GM23338 (cell line): ENCODE results near the gene APBB1. TPM values are rescaled to one million over a fixed set of nuclear protein-coding genes. Genes with fewer than 3 reads are reported as not detected.

Experiments used
- ATAC-seq: fragments of 200-7000 bp; cut with Tn5 transposase; 3 replicates; pipeline ENCODE4 v1.9.1; 2020
- DNase-seq: peaks from one replicate; pipeline ENCODE4 v3.0.0-alpha.2; 2015; ENCODE audit warnings: low spot score
- H2AFZ ChIP-seq: fragments of 200-600 bp; sonication (generic); 2 replicates; pipeline ENCODE4 v1.8.0; 2016; ENCODE audit warnings: antibody characterized with exemption, mild to moderate bottlenecking, moderate library complexity
- H3F3A ChIP-seq: fragments of 200-600 bp; sonication (generic); replicated peaks from 2 replicates; pipeline ENCODE4 v1.8.0; 2017; ENCODE audit warnings: antibody characterized with exemption, mixed run types, low read depth
- H3K27ac ChIP-seq: fragments of 200-600 bp; sonication (generic); 2 replicates; pipeline ENCODE4 v1.6.1; 2016; ENCODE audit warnings: low read depth
- H3K27me3 ChIP-seq: fragments of 200-600 bp; sonication (generic); 2 replicates; pipeline ENCODE4 v1.8.0; 2016; ENCODE audit warnings: mild to moderate bottlenecking, mixed run types, moderate library complexity; ENCODE audit not compliant: insufficient read depth
- H3K36me3 ChIP-seq: fragments of 200-600 bp; sonication (generic); 2 replicates; pipeline ENCODE4 v1.8.0; 2016; ENCODE audit warnings: mild to moderate bottlenecking; ENCODE audit not compliant: insufficient read depth
- H3K4me1 ChIP-seq: fragments of 200-600 bp; sonication (generic); 2 replicates; pipeline ENCODE4 v1.8.0; 2016; ENCODE audit warnings: mild to moderate bottlenecking, moderate library complexity; ENCODE audit not compliant: insufficient read depth
- H3K4me2 ChIP-seq: fragments of 200-600 bp; sonication (generic); 2 replicates; pipeline ENCODE4 v1.7.1; 2017; ENCODE audit warnings: mixed run types
- H3K4me3 ChIP-seq: fragments of 200-600 bp; sonication (generic); 2 replicates; pipeline ENCODE4 v1.6.1; 2016; ENCODE audit warnings: mixed run types
- H3K79me2 ChIP-seq: fragments of 200-600 bp; sonication (generic); replicated peaks from 2 replicates; pipeline ENCODE4 v1.8.0; 2017; ENCODE audit warnings: mild to moderate bottlenecking; ENCODE audit not compliant: insufficient read depth
- H3K9me2 ChIP-seq: fragments of 200-600 bp; sonication (generic); 2 replicates; pipeline ENCODE4 v1.8.0; 2017; ENCODE audit not compliant: insufficient read depth
- H4K20me1 ChIP-seq: fragments of 200-600 bp; sonication (generic); replicated peaks from 2 replicates; pipeline ENCODE4 v1.8.0; 2017; ENCODE audit warnings: mild to moderate bottlenecking; ENCODE audit not compliant: insufficient read depth
- H3K27ac Mint-ChIP-seq: 2 replicates; pipeline ENCODE4 v1.8.0; 2020; ENCODE audit warnings: inconsistent platforms, mild to moderate bottlenecking, moderate library complexity, mixed read lengths
- H3K27me3 Mint-ChIP-seq: 3 replicates; pipeline ENCODE4 v1.8.0; 2022; ENCODE audit warnings: low read depth, mild to moderate bottlenecking, moderate library complexity, mixed read lengths, inconsistent platforms; ENCODE audit not compliant: insufficient read depth, poor library complexity
- H3K36me3 Mint-ChIP-seq: 3 replicates; pipeline ENCODE4 v1.8.0; 2021; ENCODE audit warnings: low read depth, mild to moderate bottlenecking, inconsistent platforms, moderate library complexity, mixed read lengths
- H3K4me1 Mint-ChIP-seq: 3 replicates; pipeline ENCODE4 v1.8.0; 2020; ENCODE audit warnings: mild to moderate bottlenecking, inconsistent platforms, mixed read lengths
- H3K4me3 Mint-ChIP-seq: 3 replicates; pipeline ENCODE4 v1.8.0; 2021; ENCODE audit warnings: moderate library complexity, mild to moderate bottlenecking, inconsistent platforms, mixed read lengths
- H3K9me3 Mint-ChIP-seq: 3 replicates; pipeline ENCODE4 v1.8.0; 2020; ENCODE audit warnings: moderate library complexity, mild to moderate bottlenecking, inconsistent platforms, mixed read lengths
- CREB1 ChIP-seq: fragments of 250-450 bp; sonication (Bioruptor Pico); IDR thresholded peaks from 2 replicates; pipeline ENCODE4 v1.5.0; 2020; ENCODE audit warnings: low read depth, mild to moderate bottlenecking, moderate library complexity
- ETS1 ChIP-seq: IDR thresholded peaks from 2 replicates; pipeline ENCODE4 v1.6.1; 2016; ENCODE audit warnings: antibody characterized with exemption
- EZH2 ChIP-seq: fragments of 200-600 bp; sonication (generic); IDR thresholded peaks from one replicate; pipeline ENCODE4 v1.8.0; 2017; ENCODE audit warnings: antibody characterized with exemption, mild to moderate bottlenecking, low read depth; ENCODE audit not compliant: unreplicated experiment
- EZH2phosphoT487 ChIP-seq: fragments of 200-600 bp; sonication (generic); IDR thresholded peaks from one replicate; pipeline ENCODE4 v1.8.1; 2018; ENCODE audit warnings: antibody characterized with exemption; ENCODE audit not compliant: unreplicated experiment
- JUNB ChIP-seq: IDR thresholded peaks from one replicate; pipeline ENCODE4 v1.6.1; 2016; ENCODE audit warnings: antibody characterized with exemption; ENCODE audit not compliant: unreplicated experiment
- NANOG ChIP-seq: IDR thresholded peaks from 2 replicates; pipeline ENCODE4 v1.6.1; 2016; ENCODE audit warnings: antibody characterized with exemption, borderline replicate concordance
- POLR2AphosphoS5 ChIP-seq: IDR thresholded peaks from 2 replicates; pipeline ENCODE4 v1.6.1; 2016; ENCODE audit warnings: antibody characterized with exemption, low read depth
- REST ChIP-seq: IDR thresholded peaks from one replicate; pipeline ENCODE4 v1.6.1; 2018; ENCODE audit warnings: antibody characterized with exemption; ENCODE audit not compliant: unreplicated experiment
- STAT1 ChIP-seq: IDR thresholded peaks from one replicate; pipeline ENCODE4 v1.6.1; 2016; ENCODE audit warnings: antibody characterized with exemption; ENCODE audit not compliant: unreplicated experiment
- ZNF114 ChIP-seq: fragments of 250-450 bp; sonication (Bioruptor Pico); IDR thresholded peaks from 2 replicates; pipeline ENCODE4 v1.5.0; 2020; ENCODE audit warnings: mild to moderate bottlenecking, moderate library complexity
- ZNF331 ChIP-seq: fragments of 250-450 bp; sonication (Bioruptor Pico); IDR thresholded peaks from 2 replicates; pipeline ENCODE4 v1.5.0; 2020; ENCODE audit warnings: low read depth, mild to moderate bottlenecking, moderate library complexity
- ZNF462 ChIP-seq: fragments of 250-450 bp; sonication (Bioruptor Pico); IDR thresholded peaks from 2 replicates; pipeline ENCODE4 v1.5.0; 2020; ENCODE audit warnings: mild to moderate bottlenecking, moderate library complexity
- polyA plus RNA-seq: library from polyadenylated mRNA; unstranded; fragments of >200 nt; fragmentation: Nextera tagmentation; extraction: Ambion mirVana; gene quantifications from 2 replicates; pipeline ENCODE4 v1.2.1, GENCODE V29; 2016
- total RNA-seq: library from RNA; depleted of rRNA; stranded (reverse); fragments of >200 nt; shearing (Covaris generic); gene quantifications from 2 replicates; pipeline ENCODE4 v1.2.3, GENCODE V29; 2014
- TF ChIP-seq, protein P1 (sequence below), 2 experiments: fragments of 200-600 bp in 1 of 2; sonication (generic) in 1 of 2; conservative IDR thresholded peaks; 2 replicates each; pipeline versions ENCODE4 v1.5.1 to v1.6.1; 2016 to 2017; ENCODE audit warnings: antibody characterized with exemption in 2 of 2, low read depth in 2 of 2, mild to moderate bottlenecking in 2 of 2, moderate library complexity in 1 of 2

Gene APBB1
- total and polyA plus RNA-seq, 2 experiments from 2014 or later, result 10.6 to 24.7 TPM

- DNase-seq, result no peak
- no peak overlapping the region for H3K4me3 Mint-ChIP-seq
- no peaks in the 10 kb centered on the region for H3K36me3 ChIP-seq
- H3K4me2 ChIP-seq, result no peak overlapping the region
- no peak overlapping the region for H3K27ac Mint-ChIP-seq
- no peak overlapping the region for H3K4me3 ChIP-seq
- H2AFZ ChIP-seq, result no peak overlapping the region; the same call in 1 of the 2 replicates
- H3K79me2 ChIP-seq, result no peaks in the 10 kb centered on the region
- peaks cover 3% of the 10 kb centered on the region; the same call in 1 of the 3 replicates for H3K4me1 Mint-ChIP-seq
- peaks cover 5% of the 10 kb centered on the region for H3K27me3 Mint-ChIP-seq
- H3K27me3 ChIP-seq, result no peaks in the 10 kb centered on the region
- H3F3A ChIP-seq, result no peaks in the 10 kb centered on the region
- no peak for TF ChIP-seq ZNF114 (CRISPR knock-in tag)
- no peak for TF ChIP-seq POLR2AphosphoS5
- TF ChIP-seq, protein P1, sequence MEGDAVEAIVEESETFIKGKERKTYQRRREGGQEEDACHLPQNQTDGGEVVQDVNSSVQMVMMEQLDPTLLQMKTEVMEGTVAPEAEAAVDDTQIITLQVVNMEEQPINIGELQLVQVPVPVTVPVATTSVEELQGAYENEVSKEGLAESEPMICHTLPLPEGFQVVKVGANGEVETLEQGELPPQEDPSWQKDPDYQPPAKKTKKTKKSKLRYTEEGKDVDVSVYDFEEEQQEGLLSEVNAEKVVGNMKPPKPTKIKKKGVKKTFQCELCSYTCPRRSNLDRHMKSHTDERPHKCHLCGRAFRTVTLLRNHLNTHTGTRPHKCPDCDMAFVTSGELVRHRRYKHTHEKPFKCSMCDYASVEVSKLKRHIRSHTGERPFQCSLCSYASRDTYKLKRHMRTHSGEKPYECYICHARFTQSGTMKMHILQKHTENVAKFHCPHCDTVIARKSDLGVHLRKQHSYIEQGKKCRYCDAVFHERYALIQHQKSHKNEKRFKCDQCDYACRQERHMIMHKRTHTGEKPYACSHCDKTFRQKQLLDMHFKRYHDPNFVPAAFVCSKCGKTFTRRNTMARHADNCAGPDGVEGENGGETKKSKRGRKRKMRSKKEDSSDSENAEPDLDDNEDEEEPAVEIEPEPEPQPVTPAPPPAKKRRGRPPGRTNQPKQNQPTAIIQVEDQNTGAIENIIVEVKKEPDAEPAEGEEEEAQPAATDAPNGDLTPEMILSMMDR (conservative IDR thresholded peaks at IDR 0.05; ENCODE audit: low read depth in 2 of 2), result no peak
- no peak for TF ChIP-seq ZNF331 (CRISPR knock-in tag)
- TF ChIP-seq REST, result no peak
- no peak for TF ChIP-seq CREB1 (CRISPR knock-in tag)
- no peak for TF ChIP-seq EZH2phosphoT487
- no peak for TF ChIP-seq ZNF462
- no peak for TF ChIP-seq STAT1
- TF ChIP-seq NANOG, result no peak
- no peak for TF ChIP-seq EZH2
- no peak for TF ChIP-seq JUNB
- no peak for TF ChIP-seq ETS1
- H3K9me2 ChIP-seq, result no peaks in the 10 kb centered on the region
- no peaks in the 10 kb centered on the region for H3K36me3 Mint-ChIP-seq
- ATAC-seq, result no peak
- no peaks in the 10 kb centered on the region for H3K9me3 Mint-ChIP-seq
- H4K20me1 ChIP-seq, result no peaks in the 10 kb centered on the region
- H3K4me1 ChIP-seq, result no peaks in the 10 kb centered on the region
- no peak overlapping the region for H3K27ac ChIP-seq
Observed at GRCh38 chr11:6357222-6357621, 61.7 kb downstream of the APBB1 start.
